ENCODE data around the gene PCNT. TPM values are rescaled to one million over a fixed set of nuclear protein-coding genes. Genes with fewer than 3 reads are reported as not detected.

Gene PCNT
- total RNA-seq, 1 experiment from 2014 or later, result 34.0 TPM

- TF ChIP-seq, protein P1, sequence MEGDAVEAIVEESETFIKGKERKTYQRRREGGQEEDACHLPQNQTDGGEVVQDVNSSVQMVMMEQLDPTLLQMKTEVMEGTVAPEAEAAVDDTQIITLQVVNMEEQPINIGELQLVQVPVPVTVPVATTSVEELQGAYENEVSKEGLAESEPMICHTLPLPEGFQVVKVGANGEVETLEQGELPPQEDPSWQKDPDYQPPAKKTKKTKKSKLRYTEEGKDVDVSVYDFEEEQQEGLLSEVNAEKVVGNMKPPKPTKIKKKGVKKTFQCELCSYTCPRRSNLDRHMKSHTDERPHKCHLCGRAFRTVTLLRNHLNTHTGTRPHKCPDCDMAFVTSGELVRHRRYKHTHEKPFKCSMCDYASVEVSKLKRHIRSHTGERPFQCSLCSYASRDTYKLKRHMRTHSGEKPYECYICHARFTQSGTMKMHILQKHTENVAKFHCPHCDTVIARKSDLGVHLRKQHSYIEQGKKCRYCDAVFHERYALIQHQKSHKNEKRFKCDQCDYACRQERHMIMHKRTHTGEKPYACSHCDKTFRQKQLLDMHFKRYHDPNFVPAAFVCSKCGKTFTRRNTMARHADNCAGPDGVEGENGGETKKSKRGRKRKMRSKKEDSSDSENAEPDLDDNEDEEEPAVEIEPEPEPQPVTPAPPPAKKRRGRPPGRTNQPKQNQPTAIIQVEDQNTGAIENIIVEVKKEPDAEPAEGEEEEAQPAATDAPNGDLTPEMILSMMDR (IDR thresholded peaks at IDR 0.05; ENCODE audit: unreplicated experiment), result no peak
- ChIA-PET POLR2A (interaction anchor here (0.6 to 0.7 kb wide), 2 partner anchors 8 to 10 kb away, joined by 3 to 5 read pairs; no protein-coding TSS in a partner anchor), CTCF (no interaction called here)
- peaks cover 8% of the 10 kb centered on the region for H3K36me3 Mint-ChIP-seq (ENCODE audit: insufficient read depth, unreplicated experiment)
- no peaks in the 10 kb centered on the region for H3K9me3 Mint-ChIP-seq (ENCODE audit: unreplicated experiment)
- intact Hi-C loops (cut with micrococcal nuclease), result no loop called here
- no peaks in the 10 kb centered on the region for H3K27me3 Mint-ChIP-seq (ENCODE audit: insufficient read depth, unreplicated experiment)
- H3K27ac Mint-ChIP-seq (ENCODE audit: low read depth, unreplicated experiment), result no peak overlapping the region
- no TSS peak for BruUV-seq (replicated peaks)
- no peak for DNase-seq (ENCODE audit: unreplicated experiment)
- H3K4me1 Mint-ChIP-seq (ENCODE audit: insufficient read depth, unreplicated experiment), result no peaks in the 10 kb centered on the region
- no peak overlapping the region for H3K4me3 Mint-ChIP-seq (ENCODE audit: unreplicated experiment)
Measured at GRCh38 chr21:46312949-46313348, 11.0 kb upstream of the PCNT start.

DNA sequence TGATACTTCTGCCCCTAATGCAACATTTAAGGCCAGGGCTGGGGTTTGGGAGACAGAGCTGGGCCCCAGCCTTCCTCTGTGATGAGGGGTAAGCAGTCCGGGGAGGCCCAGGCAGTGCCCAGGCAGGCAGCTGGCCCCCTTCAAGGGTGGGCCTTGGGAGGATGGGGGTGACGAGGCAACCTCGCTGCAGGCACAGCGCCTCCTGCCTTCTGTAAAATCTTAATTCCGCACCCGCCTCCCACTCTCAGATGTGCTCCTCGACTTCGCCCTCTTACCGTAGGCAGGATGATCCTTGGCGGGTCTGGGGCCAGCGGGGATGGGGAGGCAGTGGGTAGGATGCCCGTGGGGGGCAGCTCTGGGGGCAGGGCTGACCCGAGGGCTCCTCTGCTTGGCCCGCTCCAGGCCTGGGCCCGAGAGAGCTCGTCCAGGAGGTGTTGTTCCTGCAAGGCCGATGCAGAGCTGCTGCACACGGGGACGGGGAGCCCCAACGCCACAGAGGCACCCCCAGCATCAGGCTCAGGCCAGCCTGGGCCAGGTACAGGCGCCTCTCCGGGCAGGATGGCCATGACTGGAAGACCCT is 9.4 kb upstream of the PCNT start:
- CTCF ChIA-PET, result no interaction called here
- Mint-ChIP-seq H3K27ac (ENCODE audit: low read depth, unreplicated experiment) (no peak overlapping the region), H3K27me3 (ENCODE audit: insufficient read depth, unreplicated experiment) (no peaks in the 10 kb centered on the region), H3K4me1 (ENCODE audit: insufficient read depth, unreplicated experiment) (no peaks in the 10 kb centered on the region), H3K9me3 (ENCODE audit: unreplicated experiment) (no peaks in the 10 kb centered on the region), H3K36me3 (ENCODE audit: insufficient read depth, unreplicated experiment) (peaks cover 2% of the 10 kb centered on the region), H3K4me3 (ENCODE audit: unreplicated experiment) (no peak overlapping the region)
- no peak for DNase-seq (ENCODE audit: unreplicated experiment)
- intact Hi-C loops (cut with micrococcal nuclease), result no loop called here
- TF ChIP-seq, protein P1 (IDR thresholded peaks at IDR 0.05; ENCODE audit: unreplicated experiment), result no peak
- no TSS peak for BruUV-seq (replicated peaks)
- POLR2A ChIA-PET, result no interaction called here

GRCh38 chr21:46316708-46317324 is 7.1 kb upstream of the PCNT start:
- Mint-ChIP-seq H3K27ac (ENCODE audit: low read depth, unreplicated experiment) (no peak overlapping the region), H3K36me3 (ENCODE audit: insufficient read depth, unreplicated experiment) (no peaks in the 10 kb centered on the region), H3K4me3 (ENCODE audit: unreplicated experiment) (no peak overlapping the region), H3K9me3 (ENCODE audit: unreplicated experiment) (no peaks in the 10 kb centered on the region), H3K27me3 (ENCODE audit: insufficient read depth, unreplicated experiment) (no peaks in the 10 kb centered on the region), H3K4me1 (ENCODE audit: insufficient read depth, unreplicated experiment) (peaks cover 6% of the 10 kb centered on the region)
- intact Hi-C loops (cut with micrococcal nuclease), result no loop called here
- CTCF ChIA-PET, result no interaction called here
- POLR2A ChIA-PET, result no interaction called here
- no peak for DNase-seq (ENCODE audit: unreplicated experiment)
- TF ChIP-seq, protein P1 (IDR thresholded peaks at IDR 0.05; ENCODE audit: unreplicated experiment), result no peak
- no TSS peak for BruUV-seq (replicated peaks)

GRCh38 chr21:46317710-46318463 is 6.1 kb upstream of the PCNT start:
- no TSS peak for BruUV-seq (replicated peaks)
- ChIA-PET CTCF (no interaction called here), POLR2A (no interaction called here)
- Mint-ChIP-seq H3K36me3 (ENCODE audit: insufficient read depth, unreplicated experiment) (no peaks in the 10 kb centered on the region), H3K27me3 (ENCODE audit: insufficient read depth, unreplicated experiment) (no peaks in the 10 kb centered on the region), H3K9me3 (ENCODE audit: unreplicated experiment) (no peaks in the 10 kb centered on the region), H3K4me3 (ENCODE audit: unreplicated experiment) (no peak overlapping the region), H3K4me1 (ENCODE audit: insufficient read depth, unreplicated experiment) (peaks cover 6% of the 10 kb centered on the region), H3K27ac (ENCODE audit: low read depth, unreplicated experiment) (no peak overlapping the region)
- intact Hi-C loops (cut with micrococcal nuclease), result no loop called here
- DNase-seq (ENCODE audit: unreplicated experiment), result no peak
- TF ChIP-seq, protein P1 (IDR thresholded peaks at IDR 0.05; ENCODE audit: unreplicated experiment), result no peak

Data from MCF 10A (cell line).